Thymus (tissue), 11 donors: ENCODE results near the gene HIF1A. TPM values are rescaled to one million over a fixed set of nuclear protein-coding genes. Genes with fewer than 3 reads are reported as not detected.

Experiments
- DNase-seq, 9 donors: peaks; one replicate each; pipeline ENCODE4 v3.0.0-alpha.2; 2013; ENCODE audit warnings: low spot score in 9 of 9, low read depth in 6 of 9, missing footprints in 1 of 9
- H3K27ac ChIP-seq, 2 donors: one replicate each; pipeline ENCODE4 v1.5.1; 2013; ENCODE audit warnings: control low read depth in 1 of 2, low read depth in 1 of 2, low read length in 1 of 2, mild to moderate bottlenecking in 1 of 2, moderate library complexity in 1 of 2
- H3K27me3 ChIP-seq, 2 donors: one replicate each; pipeline ENCODE4 v1.5.1; 2013; ENCODE audit warnings: low read length in 1 of 2; ENCODE audit not compliant: control insufficient read depth in 2 of 2, insufficient read depth in 1 of 2
- H3K36me3 ChIP-seq, 2 donors: one replicate each; pipeline ENCODE4 v1.5.1; 2013; ENCODE audit warnings: low read length in 1 of 2, mild to moderate bottlenecking in 1 of 2, moderate library complexity in 1 of 2; ENCODE audit not compliant: control insufficient read depth in 2 of 2, insufficient read depth in 2 of 2
- H3K4me1 ChIP-seq, 2 donors: one replicate each; pipeline ENCODE4 v1.5.1; 2013; ENCODE audit warnings: low read length in 2 of 2; ENCODE audit not compliant: control insufficient read depth in 2 of 2, insufficient read depth in 2 of 2
- H3K4me3 ChIP-seq, 2 donors: one replicate each; pipeline ENCODE4 v1.5.1; 2013; ENCODE audit warnings: low read length in 2 of 2, control low read depth in 1 of 2, mild to moderate bottlenecking in 1 of 2
- H3K9me3 ChIP-seq, 2 donors: one replicate each; pipeline ENCODE4 v1.5.1; 2013; ENCODE audit warnings: low read length in 1 of 2, mild to moderate bottlenecking in 1 of 2; ENCODE audit not compliant: control insufficient read depth in 2 of 2, insufficient read depth in 1 of 2
- whole genome bisulfite sequencing: extraction: QIAGEN DNeasy Blood & Tissue Kit; methylation state at CpG from one replicate; pipeline ENCODE4 v1.1.7; 2013; 5-methylcytosine and 5-hydroxymethylcytosine counted together
- polyA plus RNA-seq: library from polyadenylated mRNA; stranded (reverse); fragments of 200-250 nt; gene quantifications from one replicate; pipeline ENCODE4 v1.2.3, GENCODE V29; 2013
- total RNA-seq: library from RNA; stranded (reverse); fragments of 120-200 nt; gene quantifications from one replicate; pipeline ENCODE4 v1.2.4, GENCODE V29; 2013
- donor health status: healthy.

Gene HIF1A
- total and polyA plus RNA-seq, 2 donors = 67.4 to 75.6 TPM

- Histone ChIP-seq H3K36me3 (no peaks in the 10 kb centered on the region), H3K27me3 (no peaks in the 10 kb centered on the region), H3K4me3 (no peak overlapping the region), H3K4me1 (peaks cover 4 to 26% of the 10 kb centered on the region in 2 donors), H3K9me3 (no peaks in the 10 kb centered on the region), H3K27ac (no peak overlapping the region)
- peak in 1 of 9 donors; percentile 32 for DNase-seq
- WGBS = 82% methylated on average over 7 of the region's 7 CpGs
These were observed 31.9 kb upstream of the HIF1A start for GRCh38 chr14:61663312-61663979.

GRCh38 chr14:61668282-61668681 lies 27.0 kb upstream of the HIF1A start:
- no peak for DNase-seq
- WGBS = 98% methylated on average over 1 of the region's 1 CpG
- Histone ChIP-seq H3K27me3 (no peaks in the 10 kb centered on the region), H3K4me3 (no peak overlapping the region), H3K9me3 (no peaks in the 10 kb centered on the region), H3K36me3 (no peaks in the 10 kb centered on the region), H3K27ac (no peak overlapping the region), H3K4me1 (peaks cover 18 to 29% of the 10 kb centered on the region in 2 donors)

- Histone ChIP-seq H3K36me3 (no peaks in the 10 kb centered on the region), H3K4me3 (no peak overlapping the region), H3K4me1 (peaks cover 14 to 23% of the 10 kb centered on the region in 2 donors), H3K27ac (peak overlapping the region; percentile 90 to 96), H3K27me3 (no peaks in the 10 kb centered on the region), H3K9me3 (no peaks in the 10 kb centered on the region)
- 59% methylated on average over 7 of the region's 7 CpGs for WGBS
- no peak for DNase-seq
These were observed 24.7 kb upstream of the HIF1A start for GRCh38 chr14:61670576-61670975.

- no peaks in the 10 kb centered on the region for H3K9me3 ChIP-seq
- no peaks in the 10 kb centered on the region for H3K27me3 ChIP-seq
- peaks cover 14 to 23% of the 10 kb centered on the region in 2 donors for H3K4me1 ChIP-seq
- H3K27ac ChIP-seq = peak overlapping the region; percentile 96 to 98
- 5% methylated on average over 3 of the region's 3 CpGs for WGBS
- H3K4me3 ChIP-seq = no peak overlapping the region
- DNase-seq = peak in 6 of 9 donors; percentile 41 to 83 (median 56)
- no peaks in the 10 kb centered on the region for H3K36me3 ChIP-seq
These were observed 24.2 kb upstream of the HIF1A start for GRCh38 chr14:61671082-61671481.

- no peaks in the 10 kb centered on the region for H3K27me3 ChIP-seq
- no peak overlapping the region for H3K4me3 ChIP-seq
- 99% methylated on average over 7 of the region's 7 CpGs for WGBS
- peaks cover 14 to 18% of the 10 kb centered on the region in 2 donors for H3K4me1 ChIP-seq
- H3K9me3 ChIP-seq = no peaks in the 10 kb centered on the region
- H3K36me3 ChIP-seq = no peaks in the 10 kb centered on the region
- peak overlapping the region in 1 of 2 donors; percentile 31 for H3K27ac ChIP-seq
- no peak for DNase-seq
These were observed 22.5 kb upstream of the HIF1A start for GRCh38 chr14:61672796-61673195.

GRCh38 chr14:61673305-61673704 lies 22.0 kb upstream of the HIF1A start:
- Histone ChIP-seq H3K4me1 (peaks cover 14 to 18% of the 10 kb centered on the region in 2 donors), H3K27ac (no peak overlapping the region), H3K36me3 (no peaks in the 10 kb centered on the region), H3K4me3 (no peak overlapping the region), H3K9me3 (no peaks in the 10 kb centered on the region), H3K27me3 (no peaks in the 10 kb centered on the region)
- 87% methylated on average over 5 of the region's 5 CpGs for WGBS
- DNase-seq = no peak

GRCh38 chr14:61675291-61675690 lies 20.0 kb upstream of the HIF1A start:
- no peak overlapping the region for H3K4me3 ChIP-seq
- no peaks in the 10 kb centered on the region for H3K9me3 ChIP-seq
- 98% methylated on average over 3 of the region's 3 CpGs for WGBS
- H3K27me3 ChIP-seq = no peaks in the 10 kb centered on the region
- no peak for DNase-seq
- H3K4me1 ChIP-seq = peaks cover 14 to 15% of the 10 kb centered on the region in 2 donors
- H3K36me3 ChIP-seq = no peaks in the 10 kb centered on the region
- no peak overlapping the region for H3K27ac ChIP-seq

- no peaks in the 10 kb centered on the region for H3K36me3 ChIP-seq
- DNase-seq = no peak
- H3K27ac ChIP-seq = no peak overlapping the region
- no peaks in the 10 kb centered on the region for H3K4me1 ChIP-seq
- no peak overlapping the region for H3K4me3 ChIP-seq
- no peaks in the 10 kb centered on the region for H3K27me3 ChIP-seq
- H3K9me3 ChIP-seq = no peaks in the 10 kb centered on the region
These were observed 17.8 kb upstream of the HIF1A start for GRCh38 chr14:61677479-61677878.

GRCh38 chr14:61678975-61679374 lies 16.3 kb upstream of the HIF1A start:
- no peak overlapping the region for H3K4me3 ChIP-seq
- no peaks in the 10 kb centered on the region for H3K9me3 ChIP-seq
- H3K27me3 ChIP-seq = no peaks in the 10 kb centered on the region
- no peak for DNase-seq
- 89% methylated on average over 2 of the region's 2 CpGs for WGBS
- no peaks in the 10 kb centered on the region for H3K36me3 ChIP-seq
- H3K27ac ChIP-seq = no peak overlapping the region
- no peaks in the 10 kb centered on the region for H3K4me1 ChIP-seq
